ENCODE measurements around the gene SVBP. TPM values are rescaled to one million over a fixed set of nuclear protein-coding genes. Genes with fewer than 3 reads are reported as not detected.
A peak's percentile ranks its signal among the peaks of the same experiment; 100 is the strongest.

Gene SVBP
- total RNA-seq, 1 experiment from 2014 or later, result 18.6 TPM

DNA sequence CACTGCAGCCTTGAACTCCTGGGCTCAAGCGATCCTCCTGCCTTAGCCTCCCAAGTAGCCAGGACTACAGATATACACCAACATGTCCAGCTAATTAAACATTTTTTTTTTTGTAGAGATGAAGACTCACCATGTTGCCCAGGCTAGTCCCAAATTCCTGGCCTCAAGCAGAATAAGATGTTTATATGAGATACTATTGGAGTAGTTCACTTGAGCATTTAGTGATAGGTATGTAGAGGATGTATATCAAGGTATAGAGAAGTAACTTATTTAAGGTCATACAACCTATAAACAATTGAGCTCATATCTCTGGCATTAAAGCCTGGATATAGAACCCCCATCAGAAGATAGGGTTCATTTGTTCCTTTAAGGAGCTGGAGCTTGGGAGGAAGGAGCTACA is 37.0 kb downstream of the SVBP start:
- Mint-ChIP-seq H3K36me3 (ENCODE audit: insufficient read depth, unreplicated experiment) (peaks cover 46% of the 10 kb centered on the region), H3K4me3 (ENCODE audit: unreplicated experiment) (no peak overlapping the region), H3K27ac (ENCODE audit: unreplicated experiment) (no peak overlapping the region), H3K4me1 (ENCODE audit: low read depth, unreplicated experiment) (no peaks in the 10 kb centered on the region), H3K9me3 (ENCODE audit: unreplicated experiment) (no peaks in the 10 kb centered on the region), H3K27me3 (ENCODE audit: insufficient read depth, unreplicated experiment) (no peaks in the 10 kb centered on the region)
- TF ChIP-seq, protein P1, sequence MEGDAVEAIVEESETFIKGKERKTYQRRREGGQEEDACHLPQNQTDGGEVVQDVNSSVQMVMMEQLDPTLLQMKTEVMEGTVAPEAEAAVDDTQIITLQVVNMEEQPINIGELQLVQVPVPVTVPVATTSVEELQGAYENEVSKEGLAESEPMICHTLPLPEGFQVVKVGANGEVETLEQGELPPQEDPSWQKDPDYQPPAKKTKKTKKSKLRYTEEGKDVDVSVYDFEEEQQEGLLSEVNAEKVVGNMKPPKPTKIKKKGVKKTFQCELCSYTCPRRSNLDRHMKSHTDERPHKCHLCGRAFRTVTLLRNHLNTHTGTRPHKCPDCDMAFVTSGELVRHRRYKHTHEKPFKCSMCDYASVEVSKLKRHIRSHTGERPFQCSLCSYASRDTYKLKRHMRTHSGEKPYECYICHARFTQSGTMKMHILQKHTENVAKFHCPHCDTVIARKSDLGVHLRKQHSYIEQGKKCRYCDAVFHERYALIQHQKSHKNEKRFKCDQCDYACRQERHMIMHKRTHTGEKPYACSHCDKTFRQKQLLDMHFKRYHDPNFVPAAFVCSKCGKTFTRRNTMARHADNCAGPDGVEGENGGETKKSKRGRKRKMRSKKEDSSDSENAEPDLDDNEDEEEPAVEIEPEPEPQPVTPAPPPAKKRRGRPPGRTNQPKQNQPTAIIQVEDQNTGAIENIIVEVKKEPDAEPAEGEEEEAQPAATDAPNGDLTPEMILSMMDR (IDR thresholded peaks at IDR 0.05; ENCODE audit: insufficient read depth in 1 of 2, low read depth in 1 of 2, low read length in 1 of 2, severe bottlenecking in 1 of 2, unreplicated experiment in 1 of 2), result no peak
- ChIA-PET CTCF (no interaction called here), POLR2A (no interaction called here)
- H3K4me3 ChIP-seq (ENCODE audit: low read depth, low read length), result no peak overlapping the region
- intact Hi-C loops (cut with micrococcal nuclease; ENCODE audit: unreplicated experiment), result no loop called here
- no TSS peak for BruUV-seq (replicated peaks)
- no peaks in the 10 kb centered on the region for H3K27me3 ChIP-seq (replicated peaks; ENCODE audit: control insufficient read depth, insufficient read depth, low read length)
- H3K4me1 ChIP-seq, result no peaks in the 10 kb centered on the region
- H3K36me3 ChIP-seq (ENCODE audit: control insufficient read depth, insufficient read depth, low read length), result no peaks in the 10 kb centered on the region; the same call in none of the 2 replicates
- no peaks in the 10 kb centered on the region for H3K9me3 ChIP-seq
- DNase-seq, result no peak

DNA sequence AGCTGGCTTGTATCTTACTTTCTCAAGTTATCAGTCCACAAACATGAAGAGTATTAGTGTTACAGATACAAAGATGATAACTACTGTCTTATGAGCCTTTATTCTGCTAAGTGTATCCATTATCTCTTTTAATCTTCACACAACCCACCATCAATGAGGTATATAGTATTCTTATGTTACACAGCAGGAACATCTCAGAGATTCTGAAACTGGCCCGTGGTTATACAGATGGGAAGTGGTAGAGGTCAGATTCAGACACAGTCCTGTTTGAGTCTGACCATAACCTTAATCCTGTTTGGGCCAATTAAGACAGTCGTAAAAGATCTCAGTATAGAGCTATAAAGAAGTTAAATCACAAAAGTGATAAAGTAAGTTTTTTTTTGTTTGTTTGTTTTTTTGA is 37.5 kb downstream of the SVBP start:
- H3K36me3 ChIP-seq (ENCODE audit: control insufficient read depth, insufficient read depth, low read length), result peaks cover under 1% of the 10 kb centered on the region
- no peaks in the 10 kb centered on the region for H3K9me3 Mint-ChIP-seq (ENCODE audit: unreplicated experiment)
- H3K27me3 Mint-ChIP-seq (ENCODE audit: insufficient read depth, unreplicated experiment), result no peaks in the 10 kb centered on the region
- TF ChIP-seq, protein P1 (IDR thresholded peaks at IDR 0.05; ENCODE audit: insufficient read depth in 1 of 2, low read depth in 1 of 2, low read length in 1 of 2, severe bottlenecking in 1 of 2, unreplicated experiment in 1 of 2), result no peak
- H3K4me1 Mint-ChIP-seq (ENCODE audit: low read depth, unreplicated experiment), result no peaks in the 10 kb centered on the region
- no peak overlapping the region for H3K4me3 ChIP-seq (ENCODE audit: low read depth, low read length)
- H3K4me3 Mint-ChIP-seq (ENCODE audit: unreplicated experiment), result no peak overlapping the region
- H3K4me1 ChIP-seq, result no peaks in the 10 kb centered on the region
- POLR2A ChIA-PET, result no interaction called here
- no TSS peak for BruUV-seq (replicated peaks)
- no peak overlapping the region for H3K27ac Mint-ChIP-seq (ENCODE audit: unreplicated experiment)
- H3K9me3 ChIP-seq, result no peaks in the 10 kb centered on the region
- intact Hi-C loops (cut with micrococcal nuclease; ENCODE audit: unreplicated experiment), result no loop called here
- peaks cover 44% of the 10 kb centered on the region for H3K36me3 Mint-ChIP-seq (ENCODE audit: insufficient read depth, unreplicated experiment)
- CTCF ChIA-PET, result no interaction called here
- no peak for DNase-seq
- no peaks in the 10 kb centered on the region for H3K27me3 ChIP-seq (replicated peaks; ENCODE audit: control insufficient read depth, insufficient read depth, low read length)

DNA sequence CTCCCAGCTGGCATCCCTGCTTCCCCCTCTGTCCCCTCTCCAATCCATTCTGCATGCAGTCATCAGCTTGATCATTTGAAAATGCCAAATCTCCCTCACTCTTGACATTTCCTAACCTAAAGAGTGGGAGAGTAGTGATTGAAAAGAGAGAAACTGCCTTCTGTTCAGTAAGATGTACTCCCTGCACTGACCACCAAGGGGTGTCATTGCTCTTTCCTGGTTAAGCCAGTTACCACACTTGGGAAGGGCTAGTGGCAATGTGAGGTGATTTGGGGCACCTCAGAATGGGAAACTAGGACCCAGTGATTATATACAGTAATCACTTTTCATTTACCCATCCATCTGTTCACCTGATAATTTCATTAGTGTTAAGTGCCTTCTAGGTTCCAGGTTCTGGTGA is 39.3 kb downstream of the SVBP start:
- no peaks in the 10 kb centered on the region for H3K4me1 Mint-ChIP-seq (ENCODE audit: low read depth, unreplicated experiment)
- Histone ChIP-seq H3K27me3 (replicated peaks; ENCODE audit: control insufficient read depth, insufficient read depth, low read length) (no peaks in the 10 kb centered on the region), H3K9me3 (no peaks in the 10 kb centered on the region), H3K36me3 (ENCODE audit: control insufficient read depth, insufficient read depth, low read length) (peaks cover 1% of the 10 kb centered on the region), H3K4me1 (no peaks in the 10 kb centered on the region), H3K4me3 (ENCODE audit: low read depth, low read length) (no peak overlapping the region)
- POLR2A ChIA-PET, result no interaction called here
- H3K4me3 Mint-ChIP-seq (ENCODE audit: unreplicated experiment), result no peak overlapping the region
- intact Hi-C loops (cut with micrococcal nuclease; ENCODE audit: unreplicated experiment), result loop anchor here (1.0 kb wide), 2 partner anchors 135 to 296 kb away; no protein-coding TSS in a partner anchor
- no TSS peak for BruUV-seq (replicated peaks)
- TF ChIP-seq, protein P1 (IDR thresholded peaks at IDR 0.05; ENCODE audit: insufficient read depth in 1 of 2, low read depth in 1 of 2, low read length in 1 of 2, severe bottlenecking in 1 of 2, unreplicated experiment in 1 of 2), result peak; percentile 50 to 61
- H3K9me3 Mint-ChIP-seq (ENCODE audit: unreplicated experiment), result no peaks in the 10 kb centered on the region
- peaks cover 31% of the 10 kb centered on the region for H3K36me3 Mint-ChIP-seq (ENCODE audit: insufficient read depth, unreplicated experiment)
- H3K27ac Mint-ChIP-seq (ENCODE audit: unreplicated experiment), result no peak overlapping the region
- DNase-seq, result peak in 1 of 2 experiments; percentile 51
- no peaks in the 10 kb centered on the region for H3K27me3 Mint-ChIP-seq (ENCODE audit: insufficient read depth, unreplicated experiment)
- CTCF ChIA-PET, result interaction anchor here (0.6 to 1.6 kb wide), 5 partner anchors 11 to 315 kb away, joined by 3 to 10 read pairs (median 3); partner anchors contain the start of genes C1orf50 and P3H1
